Nephron (organoid): ENCODE data around the gene AMBRA1.

ENCODE experiments used
- H3K27ac Mint-ChIP-seq, 3 experiments: 2 replicates each; pipeline ENCODE4 v1.8.0; 2020; ENCODE audit warnings: mixed read lengths in 3 of 3, mild to moderate bottlenecking in 2 of 3, moderate library complexity in 1 of 3
- H3K27me3 Mint-ChIP-seq: 2 replicates; pipeline ENCODE4 v1.8.0; 2021; ENCODE audit warnings: low read depth, mild to moderate bottlenecking, moderate library complexity, mixed read lengths
- H3K36me3 Mint-ChIP-seq: 2 replicates; pipeline ENCODE4 v1.8.0; 2020; ENCODE audit warnings: low read depth, mixed read lengths
- H3K4me1 Mint-ChIP-seq: 2 replicates; pipeline ENCODE4 v1.8.0; 2020; ENCODE audit warnings: mixed read lengths
- H3K4me3 Mint-ChIP-seq, 3 experiments: 2 replicates each; pipeline ENCODE4 v1.8.0; 2020; ENCODE audit warnings: mild to moderate bottlenecking in 3 of 3, mixed read lengths in 3 of 3, moderate library complexity in 2 of 3
- H3K9me3 Mint-ChIP-seq: 2 replicates; pipeline ENCODE4 v1.8.0; 2020; ENCODE audit warnings: mixed read lengths
- TF ChIP-seq, protein P1 (sequence below), 3 experiments: fragments of 200-600 bp; sonication (generic); IDR thresholded peaks; one replicate each; pipeline ENCODE4 v1.5.0; 2021; ENCODE audit warnings: antibody characterized with exemption in 3 of 3; ENCODE audit not compliant: unreplicated experiment in 3 of 3

Gene AMBRA1

GRCh38 chr11:46534711-46535110, 59.1 kb downstream of the AMBRA1 start:
- Mint-ChIP-seq H3K4me1 (peaks cover 19% of the 10 kb centered on the region), H3K9me3 (no peaks in the 10 kb centered on the region), H3K4me3 (no peak overlapping the region), H3K27me3 (no peaks in the 10 kb centered on the region), H3K36me3 (peaks cover 10% of the 10 kb centered on the region), H3K27ac (no peak overlapping the region)
- TF ChIP-seq, protein P1, sequence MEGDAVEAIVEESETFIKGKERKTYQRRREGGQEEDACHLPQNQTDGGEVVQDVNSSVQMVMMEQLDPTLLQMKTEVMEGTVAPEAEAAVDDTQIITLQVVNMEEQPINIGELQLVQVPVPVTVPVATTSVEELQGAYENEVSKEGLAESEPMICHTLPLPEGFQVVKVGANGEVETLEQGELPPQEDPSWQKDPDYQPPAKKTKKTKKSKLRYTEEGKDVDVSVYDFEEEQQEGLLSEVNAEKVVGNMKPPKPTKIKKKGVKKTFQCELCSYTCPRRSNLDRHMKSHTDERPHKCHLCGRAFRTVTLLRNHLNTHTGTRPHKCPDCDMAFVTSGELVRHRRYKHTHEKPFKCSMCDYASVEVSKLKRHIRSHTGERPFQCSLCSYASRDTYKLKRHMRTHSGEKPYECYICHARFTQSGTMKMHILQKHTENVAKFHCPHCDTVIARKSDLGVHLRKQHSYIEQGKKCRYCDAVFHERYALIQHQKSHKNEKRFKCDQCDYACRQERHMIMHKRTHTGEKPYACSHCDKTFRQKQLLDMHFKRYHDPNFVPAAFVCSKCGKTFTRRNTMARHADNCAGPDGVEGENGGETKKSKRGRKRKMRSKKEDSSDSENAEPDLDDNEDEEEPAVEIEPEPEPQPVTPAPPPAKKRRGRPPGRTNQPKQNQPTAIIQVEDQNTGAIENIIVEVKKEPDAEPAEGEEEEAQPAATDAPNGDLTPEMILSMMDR (IDR thresholded peaks at IDR 0.05; ENCODE audit: unreplicated experiment in 3 of 3) = no peak

- Mint-ChIP-seq H3K9me3 (no peaks in the 10 kb centered on the region), H3K36me3 (peaks cover 10% of the 10 kb centered on the region), H3K4me3 (no peak overlapping the region), H3K27ac (no peak overlapping the region), H3K27me3 (no peaks in the 10 kb centered on the region), H3K4me1 (peaks cover 23% of the 10 kb centered on the region)
- TF ChIP-seq, protein P1 (IDR thresholded peaks at IDR 0.05; ENCODE audit: unreplicated experiment in 3 of 3) = no peak
These were observed 60.3 kb downstream of the AMBRA1 start for GRCh38 chr11:46533396-46534100.

- Mint-ChIP-seq H3K9me3 (no peaks in the 10 kb centered on the region), H3K27me3 (no peaks in the 10 kb centered on the region), H3K36me3 (peaks cover 10% of the 10 kb centered on the region), H3K4me3 (no peak overlapping the region), H3K27ac (no peak overlapping the region), H3K4me1 (peaks cover 24% of the 10 kb centered on the region)
- TF ChIP-seq, protein P1 (IDR thresholded peaks at IDR 0.05; ENCODE audit: unreplicated experiment in 3 of 3) = no peak
These were observed 63.8 kb downstream of the AMBRA1 start for GRCh38 chr11:46529928-46530574.

DNA sequence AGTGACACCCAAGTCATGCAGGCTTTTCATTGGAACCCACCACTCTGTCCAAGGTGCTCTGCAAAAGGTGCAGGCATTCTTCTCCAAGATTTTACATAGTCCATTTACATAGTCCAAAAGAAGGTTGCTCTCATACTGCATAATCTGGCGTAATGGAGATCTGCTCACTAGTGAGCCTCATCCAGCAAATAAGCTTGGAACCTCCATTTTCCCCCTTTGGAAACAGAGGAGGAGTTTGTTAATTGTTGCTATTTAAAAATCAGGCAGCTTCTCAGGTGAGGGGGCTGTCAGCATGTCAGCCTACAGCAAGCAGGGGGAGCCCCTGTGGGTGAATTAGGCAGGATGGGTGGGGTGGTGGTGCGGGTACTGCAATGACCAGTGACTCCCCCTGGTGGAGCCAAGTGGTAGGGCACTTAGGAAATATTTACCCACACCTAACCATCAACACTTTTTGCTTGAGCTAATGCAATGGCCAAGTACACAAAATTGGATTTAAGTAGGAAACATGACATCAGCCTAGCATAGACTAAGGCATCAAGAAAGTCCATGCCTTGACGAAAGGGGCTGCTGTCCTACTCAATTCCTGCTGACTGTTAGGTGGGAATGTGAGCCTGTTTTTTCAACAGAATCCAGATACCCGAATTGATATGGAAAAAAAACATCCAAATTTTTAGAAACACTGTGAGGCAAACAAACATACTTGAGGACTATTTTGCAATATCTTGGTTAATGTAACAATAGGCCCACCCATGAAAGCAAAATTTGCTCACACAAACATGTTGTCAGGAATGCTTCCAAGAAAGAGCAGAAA, 64.5 kb downstream of the AMBRA1 start:
- H3K4me1 Mint-ChIP-seq = peaks cover 25% of the 10 kb centered on the region
- TF ChIP-seq, protein P1 (IDR thresholded peaks at IDR 0.05; ENCODE audit: unreplicated experiment in 3 of 3) = peak; percentile 71 to 76 (median 72)
- H3K4me3 Mint-ChIP-seq = no peak overlapping the region
- peaks cover 10% of the 10 kb centered on the region for H3K36me3 Mint-ChIP-seq
- no peaks in the 10 kb centered on the region for H3K27me3 Mint-ChIP-seq
- H3K27ac Mint-ChIP-seq = peak overlapping the region in 1 of 3 experiments; percentile 2
- H3K9me3 Mint-ChIP-seq = no peaks in the 10 kb centered on the region

- H3K36me3 Mint-ChIP-seq = peaks cover 10% of the 10 kb centered on the region
- H3K4me3 Mint-ChIP-seq = no peak overlapping the region
- TF ChIP-seq, protein P1 (IDR thresholded peaks at IDR 0.05; ENCODE audit: unreplicated experiment in 3 of 3) = no peak
- no peaks in the 10 kb centered on the region for H3K27me3 Mint-ChIP-seq
- H3K4me1 Mint-ChIP-seq = peaks cover 25% of the 10 kb centered on the region
- peak overlapping the region in 1 of 3 experiments; percentile 2 for H3K27ac Mint-ChIP-seq
- no peaks in the 10 kb centered on the region for H3K9me3 Mint-ChIP-seq
These were observed 65.3 kb downstream of the AMBRA1 start for GRCh38 chr11:46528445-46529094.
